Measurements from ENCODE around the gene PGAM1. TPM values are rescaled to one million over a fixed set of nuclear protein-coding genes. Genes with fewer than 3 reads are reported as not detected.

The PGAM1 gene
- total and polyA plus RNA-seq, 2 experiments from 2014 or later: 204 to 254 TPM

- no peak overlapping the region for H3K27ac ChIP-seq
- no peaks in the 10 kb centered on the region for H3K9me3 ChIP-seq (ENCODE audit: low read depth)
- H2AFZ ChIP-seq: no peak overlapping the region
- no peaks in the 10 kb centered on the region for H3K27me3 ChIP-seq
- H3K36me3 ChIP-seq (replicated peaks; ENCODE audit: insufficient read depth, low read depth): no peaks in the 10 kb centered on the region
- WGBS (ENCODE audit: low lambda C conversion rate, missing lambda C conversion rate): 94% methylated on average over 1 of the region's 1 CpG
- no peak overlapping the region for H3K4me3 ChIP-seq
- no peak overlapping the region for H3K4me2 ChIP-seq
- TF ChIP-seq EZH2phosphoT487 (IDR thresholded peaks at IDR 0.05; ENCODE audit: low read depth, severe bottlenecking, unreplicated experiment) (no peak), EZH2 (IDR thresholded peaks at IDR 0.05; ENCODE audit: borderline replicate concordance) (no peak), CTCF (IDR thresholded peaks at IDR 0.05; ENCODE audit: poor library complexity) (no peak)
- no peaks in the 10 kb centered on the region for H3K4me1 ChIP-seq (ENCODE audit: insufficient read depth)
- no peak for DNase-seq (ENCODE audit: low spot score)
- peaks cover 57% of the 10 kb centered on the region for H3K79me2 ChIP-seq
- H3K9me2 ChIP-seq (replicated peaks; ENCODE audit: insufficient read depth): no peaks in the 10 kb centered on the region
- H4K20me1 ChIP-seq (ENCODE audit: insufficient read depth, poor library complexity, severe bottlenecking): peaks cover 13% of the 10 kb centered on the region
Observed at GRCh38 chr10:97482381-97482780, 56.4 kb downstream of the PGAM1 start.

Small RNA genes within 50 kb of the gene (small RNA-seq; reads per million reads assigned to genes)
- not detected for gene RF00019

Other genes starting within 250 kb of the PGAM1 start
- 0.12 and 0.47 TPM in 2 replicates for gene SLIT1, start 240.2 kb upstream of the PGAM1 start, total RNA-seq
- gene SLIT1, start 240.2 kb upstream of the PGAM1 start, polyA plus RNA-seq: 0.65 TPM in 1 of 2 replicates, not detected in the other
- 6.4 and 8.7 TPM in 2 replicates for gene ARHGAP19, start 133.6 kb upstream of the PGAM1 start, total RNA-seq
- 2.7 and 5.0 TPM in 2 replicates for gene ARHGAP19, start 133.6 kb upstream of the PGAM1 start, polyA plus RNA-seq
- gene FRAT1, start 106.9 kb upstream of the PGAM1 start, total RNA-seq: 13.8 and 14.2 TPM in 2 replicates
- 8.1 and 14.2 TPM in 2 replicates for gene FRAT1, start 106.9 kb upstream of the PGAM1 start, polyA plus RNA-seq
- gene FRAT2, start 91.5 kb upstream of the PGAM1 start, total RNA-seq: 23.4 and 27.4 TPM in 2 replicates
- gene FRAT2, start 91.5 kb upstream of the PGAM1 start, polyA plus RNA-seq: 29.4 and 30.4 TPM in 2 replicates
- gene RRP12, start 24.9 kb upstream of the PGAM1 start, total RNA-seq: 8.5 and 10.6 TPM in 2 replicates
- 19.6 and 20.6 TPM in 2 replicates for gene RRP12, start 24.9 kb upstream of the PGAM1 start, polyA plus RNA-seq
- 34.7 and 40.0 TPM in 2 replicates for gene EXOSC1, start 19.8 kb downstream of the PGAM1 start, total RNA-seq
- 39.1 and 51.7 TPM in 2 replicates for gene EXOSC1, start 19.8 kb downstream of the PGAM1 start, polyA plus RNA-seq
- gene ZDHHC16, start 20.0 kb downstream of the PGAM1 start, total RNA-seq: 54.4 and 57.0 TPM in 2 replicates
- gene ZDHHC16, start 20.0 kb downstream of the PGAM1 start, polyA plus RNA-seq: 81.9 and 86.8 TPM in 2 replicates
- 68.6 and 73.6 TPM in 2 replicates for gene MMS19, start 72.2 kb downstream of the PGAM1 start, total RNA-seq
- gene MMS19, start 72.2 kb downstream of the PGAM1 start, polyA plus RNA-seq: 58.4 and 59.8 TPM in 2 replicates
- 12.8 and 20.6 TPM in 2 replicates for gene UBTD1, start 72.7 kb downstream of the PGAM1 start, total RNA-seq
- 37.0 and 37.1 TPM in 2 replicates for gene UBTD1, start 72.7 kb downstream of the PGAM1 start, polyA plus RNA-seq
- not detected in 2 replicates for gene ANKRD2, start 146.6 kb downstream of the PGAM1 start, total RNA-seq
- gene ANKRD2, start 146.6 kb downstream of the PGAM1 start, polyA plus RNA-seq: 0.15 TPM in 1 of 2 replicates, not detected in the other
- 4.5 and 5.8 TPM in 2 replicates for gene HOGA1, start 158.2 kb downstream of the PGAM1 start, total RNA-seq
- 6.9 TPM in 2 replicates for gene HOGA1, start 158.2 kb downstream of the PGAM1 start, polyA plus RNA-seq
- 0.23 TPM in 1 of 2 replicates, not detected in the other for gene C10orf62, start 163.5 kb downstream of the PGAM1 start, total RNA-seq
- gene C10orf62, start 163.5 kb downstream of the PGAM1 start, polyA plus RNA-seq: not detected in 2 replicates
- gene MORN4, start 207.3 kb downstream of the PGAM1 start, total RNA-seq: 8.5 and 10.6 TPM in 2 replicates
- 15.6 and 18.4 TPM in 2 replicates for gene MORN4, start 207.3 kb downstream of the PGAM1 start, polyA plus RNA-seq
- 25.9 and 26.5 TPM in 2 replicates for gene PI4K2A, start 214.5 kb downstream of the PGAM1 start, total RNA-seq
- 19.6 and 22.4 TPM in 2 replicates for gene PI4K2A, start 214.5 kb downstream of the PGAM1 start, polyA plus RNA-seq